GM12872 (cell line): Measurements from ENCODE around the gene NFIA.

Experiments
- CTCF ChIP-seq: IDR thresholded peaks from 3 replicates; pipeline ENCODE4 v1.5.1; 2011; ENCODE audit warnings: low read depth, mild to moderate bottlenecking, low read length, moderate library complexity; ENCODE audit not compliant: insufficient read depth

Gene NFIA

GRCh38 chr1:61263905-61264824 lies 181.8 kb downstream of the NFIA start:
- TF ChIP-seq CTCF = no peak

GRCh38 chr1:61264825-61265242 lies 182.5 kb downstream of the NFIA start:
- no peak for TF ChIP-seq CTCF

GRCh38 chr1:61265665-61266064 lies 183.3 kb downstream of the NFIA start:
- no peak for TF ChIP-seq CTCF

- TF ChIP-seq CTCF = no peak
Observed at GRCh38 chr1:61266738-61267137, 184.4 kb downstream of the NFIA start.

- TF ChIP-seq CTCF = no peak
Observed at GRCh38 chr1:61268546-61269240, 186.3 kb downstream of the NFIA start.

GRCh38 chr1:61269602-61270001 lies 187.2 kb downstream of the NFIA start:
- TF ChIP-seq CTCF = no peak

- TF ChIP-seq CTCF = no peak
Observed at GRCh38 chr1:61270107-61270506, 187.7 kb downstream of the NFIA start.
